ENCODE measurements around the gene DLG2. TPM values are rescaled to one million over a fixed set of nuclear protein-coding genes. Genes with fewer than 3 reads are reported as not detected.

Gene DLG2
- total RNA-seq, 4 donors from 2014 or later = 7.3 to 14.1 (median 11.1) TPM

DNA sequence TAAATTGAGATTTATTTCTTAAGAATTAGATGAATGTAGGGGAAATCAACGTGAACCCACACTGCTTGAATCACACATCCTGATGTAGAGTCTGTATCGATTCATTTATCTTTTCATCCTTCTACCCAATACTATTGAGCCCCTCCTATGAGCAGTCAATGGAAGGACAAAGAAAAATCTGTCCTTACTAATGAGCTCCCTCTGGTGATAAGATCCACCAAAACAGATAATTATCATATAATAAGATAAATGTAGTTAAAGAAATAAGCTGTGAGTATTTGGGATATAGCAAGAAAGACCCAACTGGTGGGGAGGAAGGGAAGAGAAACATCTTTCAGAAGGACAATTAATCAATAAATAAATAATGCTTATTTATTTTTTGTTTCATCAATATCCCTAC lies 1955.9 kb downstream of the DLG2 start:
- H3K4me1 ChIP-seq = no peaks in the 10 kb centered on the region
- TF ChIP-seq POLR2AphosphoS5 (IDR thresholded peaks at IDR 0.05) (no peak), POLR2A (IDR thresholded peaks at IDR 0.05; ENCODE audit: low read depth) (no peak), EP300 (IDR thresholded peaks at IDR 0.05) (no peak)
- TF ChIP-seq, protein P1, sequence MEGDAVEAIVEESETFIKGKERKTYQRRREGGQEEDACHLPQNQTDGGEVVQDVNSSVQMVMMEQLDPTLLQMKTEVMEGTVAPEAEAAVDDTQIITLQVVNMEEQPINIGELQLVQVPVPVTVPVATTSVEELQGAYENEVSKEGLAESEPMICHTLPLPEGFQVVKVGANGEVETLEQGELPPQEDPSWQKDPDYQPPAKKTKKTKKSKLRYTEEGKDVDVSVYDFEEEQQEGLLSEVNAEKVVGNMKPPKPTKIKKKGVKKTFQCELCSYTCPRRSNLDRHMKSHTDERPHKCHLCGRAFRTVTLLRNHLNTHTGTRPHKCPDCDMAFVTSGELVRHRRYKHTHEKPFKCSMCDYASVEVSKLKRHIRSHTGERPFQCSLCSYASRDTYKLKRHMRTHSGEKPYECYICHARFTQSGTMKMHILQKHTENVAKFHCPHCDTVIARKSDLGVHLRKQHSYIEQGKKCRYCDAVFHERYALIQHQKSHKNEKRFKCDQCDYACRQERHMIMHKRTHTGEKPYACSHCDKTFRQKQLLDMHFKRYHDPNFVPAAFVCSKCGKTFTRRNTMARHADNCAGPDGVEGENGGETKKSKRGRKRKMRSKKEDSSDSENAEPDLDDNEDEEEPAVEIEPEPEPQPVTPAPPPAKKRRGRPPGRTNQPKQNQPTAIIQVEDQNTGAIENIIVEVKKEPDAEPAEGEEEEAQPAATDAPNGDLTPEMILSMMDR (IDR thresholded peaks at IDR 0.05) = no peak
- no peak overlapping the region for H3K4me3 ChIP-seq
- 86% methylated on average over 2 of the region's 2 CpGs for WGBS
- intact Hi-C loops (cut with DNase I) = no loop called here
- no peaks in the 10 kb centered on the region for H3K9me3 ChIP-seq
- no peak for DNase-seq (ENCODE audit: extremely low spot score)
- no peaks in the 10 kb centered on the region for H3K36me3 ChIP-seq
- H3K27me3 ChIP-seq = no peaks in the 10 kb centered on the region
- H3K27ac ChIP-seq (replicated peaks in 1 of 4) = no peak overlapping the region

DNA sequence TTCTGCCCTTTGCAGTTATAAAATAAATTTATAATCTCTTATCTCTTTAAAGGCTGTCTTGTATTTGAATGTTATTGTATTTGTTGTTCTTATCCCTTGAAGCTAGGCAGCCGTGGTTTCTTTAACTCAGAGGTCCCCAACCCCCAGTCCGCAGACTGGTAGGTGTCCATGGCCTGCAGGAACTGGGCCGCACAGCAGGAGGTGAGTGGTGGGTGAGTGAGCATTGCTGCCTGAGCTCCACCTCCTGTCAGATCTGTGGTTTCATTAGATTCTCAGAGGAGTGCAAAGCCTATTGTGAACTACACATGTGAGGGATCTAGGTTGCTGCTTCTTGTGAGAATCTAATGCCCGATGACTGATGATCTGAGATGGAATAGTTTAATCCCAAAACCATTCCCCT lies 1961.0 kb downstream of the DLG2 start:
- H3K9me3 ChIP-seq = no peaks in the 10 kb centered on the region
- no peaks in the 10 kb centered on the region for H3K27me3 ChIP-seq
- no peaks in the 10 kb centered on the region for H3K4me1 ChIP-seq
- no peak for DNase-seq (ENCODE audit: extremely low spot score)
- no peak for TF ChIP-seq POLR2AphosphoS5 (IDR thresholded peaks at IDR 0.05)
- TF ChIP-seq POLR2A (IDR thresholded peaks at IDR 0.05; ENCODE audit: low read depth) = no peak
- no peak for TF ChIP-seq EP300 (IDR thresholded peaks at IDR 0.05)
- TF ChIP-seq, protein P1 (IDR thresholded peaks at IDR 0.05) = no peak
- no peaks in the 10 kb centered on the region for H3K36me3 ChIP-seq
- no peak overlapping the region for H3K4me3 ChIP-seq
- H3K27ac ChIP-seq (replicated peaks in 1 of 4) = no peak overlapping the region
- 83% methylated on average over 4 of the region's 4 CpGs for WGBS
- intact Hi-C loops (cut with DNase I) = no loop called here

DNA sequence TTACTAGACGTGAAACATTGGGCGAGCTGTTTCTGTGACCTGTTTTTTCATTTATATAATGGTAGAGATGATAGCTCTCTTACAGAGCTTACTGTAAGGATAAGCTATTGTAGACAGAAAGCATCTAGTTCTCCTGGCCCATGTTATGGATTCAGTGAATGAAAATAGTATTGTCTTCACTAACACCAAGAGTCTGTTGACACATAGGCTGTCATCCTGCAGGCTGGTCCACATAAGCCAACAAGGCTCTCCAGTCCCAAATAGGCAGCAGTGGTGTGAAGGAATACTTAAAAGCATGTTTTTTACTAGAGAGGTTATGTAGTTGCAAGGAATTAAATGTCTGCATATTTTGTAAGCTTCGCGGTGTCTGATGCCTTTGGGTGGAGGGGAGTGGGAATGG lies 1963.2 kb downstream of the DLG2 start:
- DNase-seq (ENCODE audit: extremely low spot score) = no peak
- no peaks in the 10 kb centered on the region for H3K36me3 ChIP-seq
- no peaks in the 10 kb centered on the region for H3K4me1 ChIP-seq
- no peak overlapping the region for H3K4me3 ChIP-seq
- 96% methylated on average over 4 of the region's 4 CpGs for WGBS
- intact Hi-C loops (cut with DNase I) = no loop called here
- H3K27ac ChIP-seq (replicated peaks in 1 of 4) = no peak overlapping the region
- TF ChIP-seq, protein P1 (IDR thresholded peaks at IDR 0.05) = no peak
- TF ChIP-seq POLR2AphosphoS5 (IDR thresholded peaks at IDR 0.05) = no peak
- TF ChIP-seq EP300 (IDR thresholded peaks at IDR 0.05) = no peak
- no peaks in the 10 kb centered on the region for H3K9me3 ChIP-seq
- H3K27me3 ChIP-seq = no peaks in the 10 kb centered on the region

DNA sequence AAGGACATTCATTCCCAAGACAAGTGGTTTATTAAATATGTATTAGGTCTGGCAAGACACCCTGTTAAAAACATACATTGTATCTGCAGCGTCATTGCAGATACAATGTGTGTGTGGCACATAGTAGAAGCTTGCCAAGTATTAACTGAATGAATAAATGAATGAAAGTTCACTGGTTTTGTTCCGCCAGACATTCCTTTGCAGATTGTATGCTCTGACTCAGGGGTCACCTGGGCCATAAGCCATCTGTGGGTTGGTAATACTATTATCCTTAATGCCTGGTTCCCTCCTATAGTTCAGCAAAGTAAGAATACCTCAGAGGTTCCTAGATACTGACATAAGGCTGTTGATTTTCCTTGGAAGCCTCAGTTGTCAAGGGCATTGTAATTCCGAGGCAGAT lies 1963.7 kb downstream of the DLG2 start:
- TF ChIP-seq EP300 (IDR thresholded peaks at IDR 0.05) (no peak), POLR2A (IDR thresholded peaks at IDR 0.05; ENCODE audit: low read depth) (no peak), POLR2AphosphoS5 (IDR thresholded peaks at IDR 0.05) (no peak)
- TF ChIP-seq, protein P1 (IDR thresholded peaks at IDR 0.05) = no peak
- H3K4me3 ChIP-seq = no peak overlapping the region
- intact Hi-C loops (cut with DNase I) = no loop called here
- no peaks in the 10 kb centered on the region for H3K27me3 ChIP-seq
- H3K27ac ChIP-seq (replicated peaks in 1 of 4) = no peak overlapping the region
- H3K4me1 ChIP-seq = no peaks in the 10 kb centered on the region
- no peak for DNase-seq (ENCODE audit: extremely low spot score)
- WGBS = 75% methylated on average over 3 of the region's 3 CpGs
- H3K36me3 ChIP-seq = no peaks in the 10 kb centered on the region
- no peaks in the 10 kb centered on the region for H3K9me3 ChIP-seq

DNA sequence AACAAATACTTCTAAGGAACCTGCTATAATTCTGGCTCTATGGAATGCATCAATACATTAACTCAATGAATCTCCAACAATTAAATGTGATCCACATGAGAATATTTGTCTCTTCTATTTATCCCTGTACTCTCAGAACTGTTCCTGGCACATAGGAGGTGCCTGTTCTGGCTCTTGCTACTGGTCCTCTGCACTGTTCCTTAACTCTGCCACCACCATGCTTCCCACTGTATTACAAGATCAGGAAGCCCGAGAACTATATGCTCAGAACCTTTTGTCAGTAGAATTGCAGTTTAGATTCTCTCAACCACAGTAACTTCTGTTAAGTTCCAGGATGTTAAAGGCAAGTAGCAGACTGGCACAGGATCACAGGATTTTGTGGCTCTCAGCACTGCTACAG lies 1964.7 kb downstream of the DLG2 start:
- 86% methylated on average over 1 of the region's 1 CpG for whole genome bisulfite sequencing
- H3K27ac ChIP-seq (replicated peaks in 1 of 4) = no peak overlapping the region
- no peaks in the 10 kb centered on the region for H3K9me3 ChIP-seq
- intact Hi-C loops (cut with DNase I) = no loop called here
- H3K4me3 ChIP-seq = no peak overlapping the region
- H3K4me1 ChIP-seq = no peaks in the 10 kb centered on the region
- no peaks in the 10 kb centered on the region for H3K27me3 ChIP-seq
- TF ChIP-seq, protein P1 (IDR thresholded peaks at IDR 0.05) = no peak
- TF ChIP-seq POLR2A (IDR thresholded peaks at IDR 0.05; ENCODE audit: low read depth) (no peak), POLR2AphosphoS5 (IDR thresholded peaks at IDR 0.05) (no peak), EP300 (IDR thresholded peaks at IDR 0.05) (no peak)
- DNase-seq (ENCODE audit: extremely low spot score) = no peak
- H3K36me3 ChIP-seq = no peaks in the 10 kb centered on the region
